Cardiac fibroblast (primary cell): ENCODE results near the gene MFAP2.

ENCODE experiments used
- DNase-seq, 2 donors: peaks; one replicate each; pipeline versions ENCODE4 v3.0.0 to v3.0.0-alpha.2; 2010; ENCODE audit warnings: low read depth in 2 of 2
- H3K4me3 ChIP-seq, 2 donors: replicated peaks in 1 of 2; 1 replicate in 1 of 2; 2 replicates in 1 of 2; pipeline ENCODE4 v1.5.1; 2011; ENCODE audit warnings: low read depth in 2 of 2, low read length in 2 of 2, mild to moderate bottlenecking in 2 of 2, moderate library complexity in 1 of 2
- CTCF ChIP-seq: IDR thresholded peaks from one replicate; pipeline ENCODE4 v1.5.1; 2011; ENCODE audit warnings: low read depth, mild to moderate bottlenecking, low read length, inconsistent platforms

Gene MFAP2

GRCh38 chr1:16976966-16977365 lies 3.5 kb downstream of the MFAP2 start:
- no peak overlapping the region for H3K4me3 ChIP-seq
- TF ChIP-seq CTCF: no peak
- DNase-seq: no peak

GRCh38 chr1:16975838-16976237 lies 4.6 kb downstream of the MFAP2 start:
- TF ChIP-seq CTCF: no peak
- no peak for DNase-seq
- no peak overlapping the region for H3K4me3 ChIP-seq

- DNase-seq: no peak
- no peak overlapping the region for H3K4me3 ChIP-seq
- no peak for TF ChIP-seq CTCF
Measured at GRCh38 chr1:16975211-16975610, 5.2 kb downstream of the MFAP2 start.

- TF ChIP-seq CTCF: no peak
- no peak for DNase-seq
- H3K4me3 ChIP-seq: no peak overlapping the region
Measured at GRCh38 chr1:16973215-16973614, 7.2 kb downstream of the MFAP2 start.

GRCh38 chr1:16972189-16972895 lies 8.1 kb downstream of the MFAP2 start:
- TF ChIP-seq CTCF: no peak
- DNase-seq: no peak
- H3K4me3 ChIP-seq: no peak overlapping the region

GRCh38 chr1:16971341-16972188 lies 8.9 kb downstream of the MFAP2 start:
- DNase-seq: peak; percentile 46 to 72
- TF ChIP-seq CTCF: no peak

More at GRCh38 chr1:16971341-16972188, 8.9 kb downstream of the MFAP2 start:
- H3K4me3 ChIP-seq: no peak overlapping the region
